SW480 (cell line): ENCODE measurements around the gene TOP1.

Experiments
- DNase-seq: peaks from one replicate; pipeline ENCODE4 v3.0.0-alpha.2; 2016; ENCODE audit warnings: low spot score

The TOP1 gene

DNA sequence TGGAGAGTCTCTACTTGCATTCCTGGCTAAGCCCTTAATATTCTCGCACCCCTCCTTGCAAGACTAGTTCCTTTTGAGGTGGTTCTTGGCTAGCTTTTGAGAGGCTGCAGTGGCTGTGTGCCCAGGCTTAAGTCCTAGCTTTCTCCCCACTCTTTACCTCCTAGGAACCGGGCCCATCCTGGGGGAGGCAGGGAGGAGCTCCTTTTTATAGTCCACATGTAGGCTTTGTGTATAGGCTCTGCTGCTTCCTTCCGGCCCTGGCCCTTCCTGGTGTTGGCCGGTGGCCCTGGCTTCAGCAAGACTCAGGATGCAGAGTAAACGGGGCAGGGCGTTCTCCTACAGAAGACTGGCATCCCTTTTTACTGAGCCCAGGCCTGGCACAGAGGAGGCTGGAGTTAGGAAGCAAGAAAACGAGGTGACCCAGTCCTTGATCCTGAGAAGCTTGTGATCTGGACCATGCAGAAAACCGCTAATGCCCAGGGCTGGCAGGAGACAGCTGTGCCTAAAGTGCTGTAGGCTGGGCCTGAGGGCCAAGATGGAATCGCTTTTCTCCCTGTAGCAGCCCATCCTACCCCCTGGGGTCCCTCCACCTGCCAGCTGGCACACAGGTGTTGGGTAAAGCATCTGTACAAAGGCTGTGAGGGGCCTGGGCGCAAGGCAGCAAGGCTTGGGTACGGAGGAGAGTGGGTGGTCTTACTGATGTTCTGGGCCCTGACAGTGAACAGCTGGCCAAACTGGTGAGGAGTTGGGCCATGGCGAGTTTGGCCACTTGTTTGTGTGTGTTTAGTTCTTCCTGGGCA, 117.4 kb downstream of the TOP1 start:
- DNase-seq: no peak

DNA sequence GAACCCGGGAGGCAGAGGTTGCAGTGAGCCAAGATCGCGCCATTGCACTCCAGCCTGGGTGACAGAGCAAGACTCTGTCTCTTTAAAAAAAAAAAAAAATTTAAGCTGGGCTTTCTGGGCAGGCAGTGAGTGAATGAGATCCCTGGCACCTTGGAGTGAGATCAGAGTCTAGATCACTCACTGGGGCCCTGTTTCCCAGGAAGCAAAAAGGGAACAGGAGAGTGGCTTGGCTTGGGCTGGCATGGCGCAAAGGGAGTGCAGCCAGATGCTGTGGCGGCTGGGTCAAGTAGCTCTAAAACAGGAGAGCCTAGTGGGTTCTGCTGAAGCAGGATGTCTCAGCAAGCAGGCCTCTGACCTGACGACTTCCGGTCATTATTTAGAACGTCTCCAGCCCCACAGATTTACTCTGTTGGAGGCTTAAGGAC, 119.2 kb downstream of the TOP1 start:
- DNase-seq: no peak

DNA sequence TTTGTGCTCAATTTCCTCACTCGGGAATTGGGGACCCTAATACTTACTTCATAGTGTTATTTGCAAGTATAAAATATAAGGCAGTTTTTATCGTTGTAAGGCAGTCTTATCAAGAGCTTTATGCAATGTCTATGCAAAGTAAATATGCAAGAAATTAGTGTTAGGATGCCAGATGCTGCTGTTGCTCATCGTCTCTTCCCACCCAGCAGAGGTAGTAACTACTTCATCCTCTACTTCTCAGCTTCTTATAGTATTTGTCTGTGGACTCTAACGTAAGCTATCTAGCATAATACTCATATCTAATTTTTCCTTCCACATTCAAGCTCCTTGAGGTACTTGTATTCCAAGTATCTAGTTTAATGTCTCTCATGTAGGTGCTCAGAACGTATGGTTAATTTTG, 120.3 kb downstream of the TOP1 start:
- DNase-seq: no peak

DNA sequence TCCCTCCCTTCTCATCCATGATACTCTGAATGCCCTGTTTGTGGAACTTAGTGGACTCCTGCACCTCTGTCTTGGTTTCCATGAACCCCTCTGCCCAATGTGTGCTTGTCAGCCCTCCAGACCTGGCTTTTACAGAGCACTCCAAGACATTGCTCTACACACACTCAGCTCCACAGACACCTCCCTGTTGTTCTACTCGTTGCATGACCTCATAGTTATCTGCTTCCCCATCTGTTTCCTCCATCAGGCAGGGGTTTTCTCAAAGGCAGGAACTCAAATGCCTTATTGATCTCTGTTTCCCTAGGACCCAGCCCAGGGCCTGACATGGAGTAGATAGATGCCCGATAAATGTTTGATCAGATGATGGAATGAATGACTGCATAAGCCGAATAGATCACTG, 122.0 kb downstream of the TOP1 start:
- no peak for DNase-seq

DNA sequence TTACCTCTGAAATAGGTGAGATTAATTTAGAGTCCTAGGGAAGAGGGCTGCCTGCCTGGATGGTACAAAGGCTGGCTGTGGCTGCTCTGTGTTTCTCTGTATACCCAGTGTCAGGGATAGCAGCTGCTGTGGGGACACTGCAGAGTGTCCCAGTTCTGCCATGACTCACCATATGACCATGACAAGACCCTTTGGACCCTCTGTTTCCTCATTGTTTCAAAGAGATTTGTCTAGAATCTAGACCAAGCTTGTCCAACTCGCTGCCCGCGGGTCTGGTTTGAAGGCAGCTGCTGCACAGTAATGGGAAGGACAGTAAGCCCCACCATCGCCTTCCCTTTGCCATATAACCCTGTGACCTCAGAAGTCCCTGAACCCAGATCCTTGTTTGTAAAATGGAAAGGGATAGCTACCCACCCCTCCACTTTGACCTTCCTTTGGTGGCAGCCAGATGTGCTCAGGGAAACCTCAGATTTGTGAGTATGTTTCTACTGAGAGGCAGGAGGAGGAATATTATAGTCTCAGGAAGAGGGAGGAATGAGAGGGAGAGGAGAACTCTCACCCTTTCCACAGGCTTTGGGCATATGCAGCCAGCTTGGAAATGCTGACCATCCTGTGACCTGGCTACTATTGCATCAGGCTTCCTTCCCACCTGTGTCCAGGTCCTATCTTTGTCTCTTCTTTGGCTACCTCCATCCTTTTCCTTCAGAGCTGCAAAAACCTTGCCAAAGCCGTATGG, 122.7 kb downstream of the TOP1 start:
- DNase-seq: no peak

DNA sequence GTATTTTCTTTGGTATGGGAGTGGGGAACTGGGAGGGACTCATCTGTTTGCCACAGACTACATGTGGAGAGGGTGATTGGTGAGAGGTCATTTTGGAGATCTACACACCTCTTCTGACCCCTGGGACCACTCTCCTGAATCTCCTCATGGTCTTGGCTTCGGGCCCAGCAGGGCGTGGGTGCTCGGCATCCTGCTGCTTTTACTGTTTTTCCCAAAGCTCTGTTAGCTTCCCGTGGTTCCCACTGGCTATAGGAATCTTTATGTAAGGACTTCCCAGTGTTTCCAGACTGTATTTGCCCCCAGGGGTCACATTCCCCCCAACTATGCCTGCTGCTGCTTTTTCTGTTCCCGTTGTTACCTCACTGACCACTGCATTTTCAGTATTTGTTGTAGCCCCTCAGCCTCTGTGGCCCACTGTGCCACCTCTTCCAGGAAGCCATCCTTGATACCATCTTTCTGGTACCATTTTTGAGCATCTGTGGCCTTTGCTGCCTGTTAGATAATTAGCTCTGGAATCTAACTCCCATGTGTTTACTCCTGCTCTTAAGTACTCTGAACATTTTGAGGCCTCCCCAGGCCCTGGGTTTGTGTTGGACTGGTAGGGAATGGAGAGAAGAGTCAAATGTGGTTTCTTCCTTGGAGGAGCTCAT, 123.6 kb downstream of the TOP1 start:
- DNase-seq: no peak

DNA sequence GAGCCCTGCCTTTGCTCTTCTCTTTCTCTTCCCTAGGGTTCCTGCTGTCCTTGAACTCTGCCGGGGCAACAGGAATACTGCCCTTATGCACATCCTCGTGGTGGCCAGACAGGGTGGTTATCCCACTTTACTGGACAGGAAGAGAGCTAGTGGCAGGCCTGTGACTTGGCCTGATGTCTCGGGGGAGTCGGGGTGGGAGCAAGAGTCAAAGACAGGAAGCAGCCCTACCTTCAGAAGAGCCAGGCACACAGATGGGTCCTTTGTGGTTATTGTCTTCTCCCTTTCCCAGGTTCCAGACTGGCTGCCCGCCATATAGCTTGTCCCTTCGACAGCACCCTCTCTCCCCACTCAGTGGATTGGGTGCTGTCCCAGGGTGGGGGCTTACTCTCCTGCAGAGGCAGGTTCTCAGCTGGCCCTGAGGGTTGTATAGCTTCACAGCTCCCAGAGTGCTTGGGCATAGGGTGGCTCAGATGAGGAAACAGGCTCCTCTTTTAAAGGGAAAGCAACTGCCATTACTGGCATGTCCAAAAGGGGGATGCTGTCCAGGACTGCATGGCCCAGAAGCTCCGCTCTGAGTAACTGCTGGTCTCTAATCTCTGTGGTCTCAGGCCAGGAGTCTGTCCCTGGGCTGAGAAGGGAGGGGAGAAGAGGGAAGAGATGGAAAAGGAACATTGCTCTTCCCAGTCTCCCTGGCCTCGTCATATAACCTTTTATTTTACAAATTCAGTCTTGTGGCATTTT, 126.0 kb downstream of the TOP1 start:
- DNase-seq: no peak

DNA sequence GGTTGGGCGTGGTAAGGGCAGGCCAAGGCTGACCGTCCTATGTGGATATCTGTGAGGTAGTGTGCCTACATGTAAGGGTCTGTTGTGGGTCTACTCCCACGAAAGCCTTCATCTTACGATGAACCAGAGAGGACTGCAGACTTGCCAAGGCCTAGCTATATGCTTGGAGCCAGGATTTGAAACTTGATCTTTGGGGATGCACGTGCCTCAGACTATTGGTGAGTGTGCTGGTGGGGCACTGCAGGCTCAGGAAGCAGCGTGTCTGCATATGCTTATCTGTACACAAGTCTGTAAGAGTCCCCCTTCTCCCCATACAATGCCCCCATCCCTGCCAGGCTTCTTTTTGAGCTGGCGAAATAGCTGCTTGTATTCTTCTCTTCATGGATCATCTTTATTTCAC, 126.6 kb downstream of the TOP1 start:
- DNase-seq: no peak

DNA sequence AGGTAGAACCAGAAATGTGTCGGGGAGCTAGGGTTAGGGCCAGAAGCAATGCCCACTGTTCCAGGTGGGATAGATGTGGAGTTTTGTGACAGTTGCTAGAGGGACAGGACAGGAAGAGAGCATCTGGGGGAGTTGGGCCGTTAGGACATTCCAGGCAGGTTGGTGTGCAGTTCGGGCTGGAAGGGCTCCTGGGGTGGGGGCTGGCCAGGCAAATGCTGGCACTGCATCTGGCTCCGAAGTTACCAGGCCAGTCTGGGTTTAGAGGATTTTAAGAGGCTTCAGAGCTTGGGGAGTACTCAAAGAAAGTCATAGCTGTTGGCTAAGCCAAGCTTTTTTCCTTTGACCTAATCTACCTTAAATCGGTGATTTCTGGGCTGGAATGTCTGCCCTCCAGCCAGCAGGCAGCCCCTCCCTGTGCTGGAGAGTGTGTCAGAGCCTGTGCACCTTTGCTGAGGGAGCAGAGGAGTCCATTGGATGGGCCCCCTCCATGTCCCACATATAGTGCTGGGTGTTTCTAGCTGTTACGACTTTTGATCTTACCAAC, 129.5 kb downstream of the TOP1 start:
- no peak for DNase-seq

DNA sequence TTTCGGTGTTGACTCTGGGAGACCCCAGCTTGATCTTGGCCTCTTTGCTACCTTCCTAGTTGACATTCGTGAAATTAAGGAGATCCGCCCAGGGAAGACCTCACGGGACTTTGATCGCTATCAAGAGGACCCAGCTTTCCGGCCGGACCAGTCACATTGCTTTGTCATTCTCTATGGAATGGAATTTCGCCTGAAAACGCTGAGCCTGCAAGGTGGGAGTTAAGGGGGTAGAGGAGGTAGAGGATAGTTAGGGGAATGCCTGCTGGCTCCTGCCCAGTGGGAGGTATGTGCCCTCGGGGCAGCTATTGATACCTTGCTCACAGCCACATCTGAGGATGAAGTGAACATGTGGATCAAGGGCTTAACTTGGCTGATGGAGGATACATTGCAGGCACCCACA, 130.9 kb downstream of the TOP1 start:
- no peak for DNase-seq

DNA sequence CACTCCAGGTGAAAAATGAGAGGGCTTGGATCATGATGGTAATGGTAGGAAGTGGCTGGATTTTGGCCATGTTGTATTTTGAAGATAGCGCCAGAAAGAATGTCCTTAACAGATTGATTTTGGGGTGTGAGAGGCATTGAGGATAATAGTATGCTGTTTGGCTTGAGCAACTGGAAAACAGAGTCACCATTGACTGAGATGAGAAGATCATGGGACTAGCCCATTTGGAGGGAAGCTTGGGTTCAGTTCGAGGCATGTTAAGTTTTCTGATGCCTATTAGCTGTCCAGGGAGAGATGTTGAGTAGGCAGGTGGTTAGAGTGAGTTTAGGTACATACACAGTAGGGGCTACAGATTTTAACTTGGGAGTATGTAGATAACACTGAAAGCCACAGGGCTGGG, 132.1 kb downstream of the TOP1 start:
- DNase-seq: no peak

DNA sequence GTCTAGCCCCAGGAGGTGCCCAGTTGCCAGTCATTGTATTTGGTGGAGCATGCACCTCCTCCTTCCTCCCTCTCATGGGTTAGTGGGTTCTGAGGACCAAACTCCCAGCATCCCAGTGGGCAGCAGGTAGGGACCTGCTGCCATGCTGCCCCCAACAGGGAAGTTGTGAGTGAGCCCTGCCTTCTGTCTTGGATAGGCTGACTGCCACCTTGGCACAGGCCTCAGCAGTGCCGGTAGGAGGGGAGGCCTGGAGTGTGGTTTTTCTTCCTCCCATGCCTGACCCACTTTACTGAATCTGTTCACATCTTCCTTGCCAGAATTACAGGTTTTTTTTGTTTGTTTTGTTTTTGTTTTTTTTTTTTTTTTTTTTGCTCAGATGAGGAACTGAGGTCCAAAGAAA, 133.3 kb downstream of the TOP1 start:
- no peak for DNase-seq

DNA sequence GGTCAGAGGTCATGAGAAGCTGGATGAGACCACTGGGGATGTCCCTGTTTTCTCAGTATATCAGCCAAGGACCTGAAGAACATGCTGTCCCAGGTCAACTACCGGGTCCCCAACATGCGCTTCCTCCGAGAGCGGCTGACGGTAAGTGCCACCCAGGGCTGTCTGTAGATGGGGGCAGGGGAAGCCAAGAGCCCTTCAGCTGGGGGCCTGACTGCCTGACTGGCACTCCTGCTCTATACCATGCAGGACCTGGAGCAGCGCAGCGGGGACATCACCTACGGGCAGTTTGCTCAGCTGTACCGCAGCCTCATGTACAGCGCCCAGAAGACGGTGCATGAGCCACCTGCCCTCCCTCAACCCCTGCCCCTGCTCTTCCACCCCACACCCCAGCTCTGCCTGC, 133.8 kb downstream of the TOP1 start:
- DNase-seq: no peak

DNA sequence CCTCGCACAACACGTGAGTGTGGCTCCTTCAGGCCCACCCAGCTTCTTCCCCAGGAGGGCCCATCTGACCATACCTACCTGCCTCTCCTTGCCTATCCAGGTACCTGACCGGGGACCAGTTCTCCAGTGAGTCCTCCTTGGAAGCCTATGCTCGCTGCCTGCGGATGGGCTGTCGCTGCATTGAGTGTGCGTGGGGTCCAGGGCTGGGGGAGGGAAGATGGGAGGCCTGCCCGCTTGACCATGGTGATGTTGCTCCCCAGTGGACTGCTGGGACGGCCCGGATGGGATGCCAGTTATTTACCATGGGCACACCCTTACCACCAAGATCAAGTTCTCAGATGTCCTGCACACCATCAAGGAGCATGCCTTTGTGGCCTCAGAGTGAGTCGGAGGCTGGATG, 135.2 kb downstream of the TOP1 start:
- DNase-seq: no peak

DNA sequence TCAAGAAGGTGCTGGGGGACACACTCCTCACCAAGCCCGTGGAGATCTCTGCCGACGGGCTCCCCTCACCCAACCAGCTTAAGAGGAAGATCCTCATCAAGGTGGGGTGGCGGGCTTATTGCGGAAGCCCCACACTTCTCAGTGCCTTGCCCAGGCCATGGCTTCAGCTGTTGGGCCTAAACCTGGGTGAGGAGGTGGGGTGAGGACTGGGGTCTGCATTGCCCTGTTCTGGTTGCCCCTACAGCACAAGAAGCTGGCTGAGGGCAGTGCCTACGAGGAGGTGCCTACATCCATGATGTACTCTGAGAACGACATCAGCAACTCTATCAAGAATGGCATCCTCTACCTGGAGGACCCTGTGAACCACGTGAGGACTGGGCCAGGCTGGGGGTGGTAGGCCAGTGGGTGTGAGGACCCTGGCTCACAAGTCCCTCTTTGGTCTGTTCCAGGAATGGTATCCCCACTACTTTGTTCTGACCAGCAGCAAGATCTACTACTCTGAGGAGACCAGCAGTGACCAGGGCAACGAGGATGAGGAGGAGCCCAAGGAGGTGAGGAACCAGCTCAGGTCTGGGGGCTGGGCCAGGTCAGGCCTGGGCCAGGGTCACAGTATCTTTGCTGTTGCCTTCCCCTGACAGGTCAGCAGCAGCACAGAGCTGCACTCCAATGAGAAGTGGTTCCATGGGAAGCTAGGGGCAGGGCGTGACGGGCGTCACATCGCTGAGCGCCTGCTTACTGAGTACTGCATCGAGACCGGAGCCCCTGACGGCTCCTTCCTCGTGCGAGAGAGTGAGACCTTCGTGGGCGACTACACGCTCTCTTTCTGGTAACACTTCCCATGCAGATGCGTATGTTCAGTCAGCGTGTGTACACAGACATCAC, 136.6 kb downstream of the TOP1 start:
- no peak for DNase-seq

DNA sequence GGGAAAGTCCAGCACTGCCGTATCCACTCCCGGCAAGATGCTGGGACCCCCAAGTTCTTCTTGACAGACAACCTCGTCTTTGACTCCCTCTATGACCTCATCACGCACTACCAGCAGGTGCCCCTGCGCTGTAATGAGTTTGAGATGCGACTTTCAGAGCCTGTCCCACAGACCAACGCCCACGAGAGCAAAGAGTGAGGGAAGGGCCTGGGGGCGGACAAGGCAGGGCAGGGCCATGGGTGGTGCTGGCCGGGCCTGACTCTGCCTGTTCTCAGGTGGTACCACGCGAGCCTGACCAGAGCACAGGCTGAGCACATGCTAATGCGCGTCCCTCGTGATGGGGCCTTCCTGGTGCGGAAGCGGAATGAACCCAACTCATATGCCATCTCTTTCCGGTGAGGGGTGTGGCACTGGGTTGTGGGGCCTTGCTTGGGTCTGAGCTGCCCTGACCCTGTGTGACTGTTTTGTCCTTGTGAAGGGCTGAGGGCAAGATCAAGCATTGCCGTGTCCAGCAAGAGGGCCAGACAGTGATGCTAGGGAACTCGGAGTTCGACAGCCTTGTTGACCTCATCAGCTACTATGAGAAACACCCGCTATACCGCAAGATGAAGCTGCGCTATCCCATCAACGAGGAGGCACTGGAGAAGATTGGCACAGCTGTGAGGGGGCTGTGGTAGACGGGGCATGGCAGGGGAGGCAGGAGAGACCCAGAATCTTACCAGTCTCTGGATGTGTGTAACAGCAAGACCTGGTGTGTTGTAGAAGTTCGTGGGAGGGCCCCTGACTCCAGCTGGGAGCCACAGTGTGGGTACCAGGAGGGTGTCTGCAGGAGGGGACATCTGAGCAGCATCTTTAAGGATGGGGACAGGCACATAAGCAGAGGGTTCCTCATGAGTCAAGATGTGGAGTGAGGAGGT, 137.8 kb downstream of the TOP1 start:
- DNase-seq: no peak

DNA sequence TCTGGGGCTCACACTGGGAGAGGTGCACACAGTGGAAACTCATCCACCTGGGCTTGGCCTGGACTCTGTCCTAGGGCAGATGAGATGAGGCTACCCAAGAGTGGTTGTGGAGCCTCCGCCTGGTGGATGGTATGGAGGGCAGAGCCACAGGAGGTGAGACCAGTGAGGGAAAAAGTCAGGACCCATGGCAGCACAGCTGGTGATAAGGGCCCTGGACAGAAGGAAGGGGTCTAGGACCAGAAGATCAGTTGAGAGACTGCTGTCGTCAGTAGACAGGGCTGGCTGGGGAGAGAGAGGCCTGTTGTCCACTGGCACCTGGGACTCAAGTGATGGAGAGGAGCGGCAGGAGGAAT, 138.5 kb downstream of the TOP1 start:
- no peak for DNase-seq

DNA sequence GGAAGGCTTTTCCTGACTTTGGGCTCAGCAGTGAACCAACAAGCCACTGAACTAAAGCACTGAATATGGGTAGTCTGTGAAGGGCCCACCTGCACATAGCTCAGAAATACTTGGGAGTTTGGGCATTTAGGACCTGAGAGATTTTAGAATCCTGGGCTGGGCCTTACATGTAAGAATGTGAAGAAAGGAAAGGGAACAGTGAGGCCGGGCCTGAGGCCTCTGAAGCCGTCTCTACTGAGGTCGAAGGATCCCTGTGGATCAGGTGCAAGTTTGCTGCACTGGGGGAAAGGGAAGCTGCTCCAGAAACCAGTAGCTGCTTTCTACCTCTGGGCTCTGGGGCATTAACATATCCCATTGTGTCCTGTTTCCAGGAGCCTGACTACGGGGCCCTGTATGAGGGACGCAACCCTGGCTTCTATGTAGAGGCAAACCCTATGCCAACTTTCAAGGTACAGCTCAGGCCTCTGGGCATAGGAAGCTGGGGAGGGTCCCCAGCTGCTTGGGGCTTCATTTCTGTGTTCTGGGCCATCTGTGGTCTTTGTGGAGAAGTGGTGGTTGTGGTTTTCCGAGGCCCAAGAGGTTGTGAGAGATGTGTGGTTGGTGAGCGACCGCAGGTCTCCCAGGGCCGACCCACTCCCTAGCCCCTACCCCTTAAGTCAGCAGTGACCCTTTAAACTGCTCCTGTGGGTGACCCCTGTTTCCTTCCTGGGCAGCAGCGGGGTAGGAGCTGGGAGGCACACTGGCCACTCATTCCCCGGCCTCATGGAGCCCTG, 139.0 kb downstream of the TOP1 start:
- no peak for DNase-seq
